ENCODE data around the gene KIF7. TPM values are rescaled to one million over a fixed set of nuclear protein-coding genes. Genes with fewer than 3 reads are reported as not detected.

The KIF7 gene
- polyA plus RNA-seq, 4 donors = 9.2 to 16.1 (median 11.7) TPM

GRCh38 chr15:89649013-89649625 lies 6.1 kb downstream of the KIF7 start:
- DNase-seq (ENCODE audit: low read depth in 4 of 4, low spot score in 3 of 4) = no peak

GRCh38 chr15:89648106-89649012 lies 6.9 kb downstream of the KIF7 start:
- DNase-seq (ENCODE audit: low read depth in 4 of 4, low spot score in 3 of 4) = no peak

- no peak for DNase-seq (ENCODE audit: low read depth in 4 of 4, low spot score in 3 of 4)
Observed at GRCh38 chr15:89647191-89647851, 7.9 kb downstream of the KIF7 start.

GRCh38 chr15:89646416-89647141 lies 8.7 kb downstream of the KIF7 start:
- DNase-seq (ENCODE audit: low read depth in 4 of 4, low spot score in 3 of 4) = no peak

GRCh38 chr15:89645680-89646079 lies 9.6 kb downstream of the KIF7 start:
- no peak for DNase-seq (ENCODE audit: low read depth in 4 of 4, low spot score in 3 of 4)

- no peak for DNase-seq (ENCODE audit: low read depth in 4 of 4, low spot score in 3 of 4)
Observed at GRCh38 chr15:89642106-89642505, 13.2 kb downstream of the KIF7 start.

GRCh38 chr15:89641053-89641452 lies 14.2 kb downstream of the KIF7 start:
- DNase-seq (ENCODE audit: low read depth in 4 of 4, low spot score in 3 of 4) = no peak

- DNase-seq (ENCODE audit: low read depth in 4 of 4, low spot score in 3 of 4) = no peak
Observed at GRCh38 chr15:89640245-89640644, 15.0 kb downstream of the KIF7 start.

- DNase-seq (ENCODE audit: low read depth in 4 of 4, low spot score in 3 of 4) = no peak
Observed at GRCh38 chr15:89633585-89633984, 21.7 kb downstream of the KIF7 start.

GRCh38 chr15:89632563-89633430 lies 22.5 kb downstream of the KIF7 start:
- DNase-seq (ENCODE audit: low read depth in 4 of 4, low spot score in 3 of 4) = no peak

GRCh38 chr15:89631902-89632264 lies 23.4 kb downstream of the KIF7 start:
- no peak for DNase-seq (ENCODE audit: low read depth in 4 of 4, low spot score in 3 of 4)

GRCh38 chr15:89630974-89631901 lies 24.0 kb downstream of the KIF7 start:
- no peak for DNase-seq (ENCODE audit: low read depth in 4 of 4, low spot score in 3 of 4)

- no peak for DNase-seq (ENCODE audit: low read depth in 4 of 4, low spot score in 3 of 4)
Observed at GRCh38 chr15:89630260-89630659, 25.0 kb downstream of the KIF7 start.

GRCh38 chr15:89629829-89630228 lies 25.4 kb downstream of the KIF7 start:
- no peak for DNase-seq (ENCODE audit: low read depth in 4 of 4, low spot score in 3 of 4)

- no peak for DNase-seq (ENCODE audit: low read depth in 4 of 4, low spot score in 3 of 4)
Observed at GRCh38 chr15:89628806-89629715, 26.2 kb downstream of the KIF7 start.

GRCh38 chr15:89628301-89628700 lies 27.0 kb downstream of the KIF7 start:
- DNase-seq (ENCODE audit: low read depth in 4 of 4, low spot score in 3 of 4) = no peak

GRCh38 chr15:89627256-89627970 lies 27.9 kb downstream of the KIF7 start:
- no peak for DNase-seq (ENCODE audit: low read depth in 4 of 4, low spot score in 3 of 4)

Data from left renal pelvis (tissue), 4 donors.